NCI-H1048 (cell line): ENCODE measurements around the gene PRKG1.

ENCODE experiments used
- DNase-seq: peaks from one replicate; lab custom pipeline; 2025; lab: John Stamatoyannopoulos, UW

The PRKG1 gene

DNA sequence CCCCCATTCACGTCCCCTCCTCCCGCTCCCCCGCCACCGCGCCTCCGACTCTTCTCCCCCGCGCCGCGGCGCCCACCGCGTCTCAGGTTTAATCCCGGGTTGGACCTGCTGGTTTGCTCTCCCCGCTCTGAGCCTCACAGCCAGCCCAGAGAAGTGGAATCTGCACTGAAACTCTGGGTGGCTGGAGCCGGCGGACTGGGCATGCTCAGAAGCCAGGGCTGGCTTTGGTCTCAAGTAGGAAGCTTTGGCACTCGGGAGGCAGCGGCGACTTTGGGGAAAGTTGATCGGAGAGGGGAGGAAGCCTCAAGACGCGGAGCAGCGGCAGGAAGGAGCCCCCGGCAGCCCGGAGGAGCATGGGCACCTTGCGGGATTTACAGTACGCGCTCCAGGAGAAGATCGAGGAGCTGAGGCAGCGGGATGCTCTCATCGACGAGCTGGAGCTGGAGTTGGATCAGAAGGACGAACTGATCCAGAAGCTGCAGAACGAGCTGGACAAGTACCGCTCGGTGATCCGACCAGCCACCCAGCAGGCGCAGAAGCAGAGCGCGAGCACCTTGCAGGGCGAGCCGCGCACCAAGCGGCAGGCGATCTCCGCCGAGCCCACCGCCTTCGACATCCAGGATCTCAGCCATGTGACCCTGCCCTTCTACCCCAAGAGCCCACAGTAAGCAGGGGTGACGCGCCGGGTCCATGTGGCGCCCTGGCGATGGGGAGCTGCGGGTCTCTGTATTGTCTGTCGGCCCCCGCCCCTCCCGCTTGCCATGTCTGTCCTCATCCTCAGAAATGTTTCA is at the start of gene PRKG1:
PRKG1 (plus strand) TSS at position 250 of the 791 bp plus-strand sequence.
- DNase-seq: peak; percentile 23

DNA sequence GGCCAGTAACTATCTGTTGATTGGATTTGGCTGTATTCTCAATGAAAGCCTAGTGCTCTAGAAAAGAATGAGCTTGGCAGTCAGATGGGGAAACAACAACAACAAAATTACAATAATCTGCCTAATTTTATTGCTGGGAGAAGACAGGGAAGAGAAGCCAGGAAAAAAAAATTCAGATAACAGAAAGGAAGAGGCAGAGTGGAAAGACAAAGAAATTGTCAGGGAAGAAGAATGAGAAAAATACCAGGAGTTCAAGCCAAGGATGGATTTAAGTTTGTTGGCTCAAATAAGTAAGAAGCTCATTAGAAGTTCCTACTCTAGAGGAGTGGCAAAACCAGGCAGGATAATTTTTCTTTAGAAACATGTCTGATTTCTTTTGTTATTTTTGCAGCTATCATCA is 45.9 kb upstream of the PRKG1 start:
- DNase-seq: no peak

DNA sequence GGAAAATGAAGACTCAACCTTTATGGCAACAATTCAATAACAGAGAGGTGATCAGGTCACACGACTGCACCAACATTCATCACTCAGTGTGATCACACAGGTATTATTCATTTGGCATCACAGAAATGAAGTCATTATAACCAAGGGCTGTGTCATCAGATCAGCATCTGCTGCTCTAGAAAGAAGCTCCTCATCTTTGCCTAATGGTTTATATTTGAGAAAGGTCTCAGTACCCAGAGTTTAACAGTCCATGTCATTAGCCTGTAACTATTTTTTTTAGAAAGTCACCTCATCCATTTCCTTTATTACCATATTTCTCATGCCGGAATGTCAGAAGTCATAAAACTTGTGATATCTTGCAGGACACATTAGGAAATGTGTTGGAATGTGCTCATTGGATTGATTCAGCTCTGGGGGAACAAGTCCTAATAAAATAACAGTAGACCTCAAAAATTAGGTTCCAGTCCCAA is 45.1 kb upstream of the PRKG1 start:
- DNase-seq: no peak

DNA sequence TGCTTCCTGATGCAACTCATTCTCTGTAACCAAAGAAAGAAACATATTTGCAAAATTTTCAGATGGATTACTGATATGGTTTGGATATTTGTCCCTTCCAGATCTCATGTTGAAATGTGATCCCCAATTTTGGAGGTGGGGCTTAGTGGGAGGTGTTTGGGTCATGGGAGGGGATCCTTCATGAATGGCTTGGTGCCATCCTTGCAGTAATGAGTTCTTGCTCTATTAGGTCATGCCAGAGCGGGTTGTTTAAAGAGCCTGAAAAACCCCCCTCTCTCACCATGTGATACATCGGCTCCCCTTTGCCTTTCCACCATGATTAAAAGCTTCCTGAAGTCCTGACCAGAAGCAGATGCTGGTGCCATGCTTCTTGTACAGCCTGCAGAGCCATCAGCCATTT is 43.8 kb upstream of the PRKG1 start:
- no peak for DNase-seq

DNA sequence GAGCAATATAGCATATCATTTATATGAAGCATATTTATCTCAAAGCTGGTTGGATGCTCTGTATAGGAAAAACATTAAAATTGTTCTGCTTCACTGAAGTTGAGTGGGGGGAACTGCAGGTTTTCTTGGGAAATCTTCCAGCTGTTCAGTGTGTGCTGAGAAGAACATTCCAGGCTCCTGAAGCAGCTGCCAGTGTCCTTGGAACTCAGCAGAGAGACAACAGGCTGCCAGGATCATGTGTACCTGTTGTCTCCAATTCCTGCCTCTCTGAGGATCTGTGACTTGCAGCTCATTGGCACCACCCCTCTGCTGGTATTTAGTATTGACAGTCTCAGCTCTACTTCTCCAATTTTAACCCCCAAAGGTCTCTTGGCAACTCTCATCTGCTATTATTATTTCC is 42.3 kb upstream of the PRKG1 start:
- no peak for DNase-seq

DNA sequence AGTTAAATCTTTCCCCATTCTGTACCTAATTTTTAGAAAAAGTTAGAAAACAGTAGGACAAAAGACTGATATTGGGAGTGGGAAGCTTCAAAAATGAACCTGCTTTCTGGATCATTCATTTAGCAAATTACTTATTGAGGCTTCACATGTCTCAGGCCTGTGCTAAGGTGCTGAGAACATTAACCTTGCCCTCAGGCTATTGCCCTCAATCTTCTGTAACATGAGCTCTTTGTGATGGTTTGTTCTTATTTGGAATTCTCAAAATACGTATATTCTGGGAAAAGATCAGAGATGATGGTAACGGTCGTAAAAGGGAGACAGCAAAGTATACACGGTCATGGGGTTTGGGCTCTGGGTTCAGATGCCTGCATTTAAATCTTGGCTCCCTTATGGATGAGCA is 39.5 kb upstream of the PRKG1 start:
- no peak for DNase-seq

DNA sequence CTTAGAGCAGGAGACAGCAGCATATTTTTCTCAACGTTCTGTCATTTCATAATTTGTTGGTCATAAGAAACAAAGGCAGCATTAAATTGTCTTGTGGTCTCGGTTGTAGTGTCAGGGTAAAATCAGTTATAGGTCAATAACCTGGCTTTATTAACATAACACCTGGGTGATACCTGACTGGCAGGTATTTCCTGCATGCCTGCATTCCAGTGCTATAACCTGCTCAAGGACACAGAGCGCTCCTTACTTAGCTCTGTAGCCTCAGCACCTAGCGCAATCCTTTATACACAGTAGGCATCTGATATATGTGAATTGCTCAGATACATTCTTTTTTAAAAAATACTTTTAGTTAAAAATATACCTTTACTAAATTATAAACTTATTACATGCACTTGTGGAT is 38.9 kb upstream of the PRKG1 start:
- no peak for DNase-seq

DNA sequence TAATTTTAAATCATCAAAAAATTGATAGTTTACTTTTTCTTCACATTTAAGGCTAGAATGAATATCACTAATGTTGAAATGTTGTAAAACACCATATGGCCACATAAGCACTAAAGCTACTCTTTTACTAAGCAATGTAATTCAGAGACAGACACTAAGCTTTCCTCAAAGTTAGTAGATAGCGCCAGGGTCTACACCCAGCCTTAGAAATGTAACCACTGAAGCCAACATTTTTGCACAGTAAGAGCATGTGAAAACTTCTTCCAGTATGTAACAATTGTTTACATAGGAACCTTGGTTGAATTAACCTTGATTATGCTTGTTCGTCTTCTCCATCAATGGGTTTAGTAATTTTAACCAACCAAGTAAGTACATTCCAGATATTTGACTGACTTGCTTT is 28.4 kb upstream of the PRKG1 start:
- DNase-seq: no peak

DNA sequence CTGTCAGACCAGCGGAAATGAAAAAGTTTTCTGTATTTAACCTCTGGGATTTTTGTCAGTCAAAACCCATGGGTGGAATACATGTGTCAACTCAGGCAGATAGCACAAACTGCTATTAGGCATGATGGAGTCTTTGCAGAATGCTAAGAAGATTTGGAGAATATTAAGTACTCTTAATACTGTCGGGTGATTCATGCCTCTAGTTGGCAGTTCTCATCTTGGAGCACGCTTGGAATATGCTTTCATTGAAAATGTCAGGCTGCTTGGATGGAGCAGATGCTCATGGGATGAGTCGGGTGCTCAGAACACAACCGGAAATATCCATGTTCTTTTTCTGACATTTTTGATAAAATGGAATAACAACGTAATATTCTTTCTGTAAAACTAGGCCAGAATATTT is 27.6 kb upstream of the PRKG1 start:
- DNase-seq: no peak

DNA sequence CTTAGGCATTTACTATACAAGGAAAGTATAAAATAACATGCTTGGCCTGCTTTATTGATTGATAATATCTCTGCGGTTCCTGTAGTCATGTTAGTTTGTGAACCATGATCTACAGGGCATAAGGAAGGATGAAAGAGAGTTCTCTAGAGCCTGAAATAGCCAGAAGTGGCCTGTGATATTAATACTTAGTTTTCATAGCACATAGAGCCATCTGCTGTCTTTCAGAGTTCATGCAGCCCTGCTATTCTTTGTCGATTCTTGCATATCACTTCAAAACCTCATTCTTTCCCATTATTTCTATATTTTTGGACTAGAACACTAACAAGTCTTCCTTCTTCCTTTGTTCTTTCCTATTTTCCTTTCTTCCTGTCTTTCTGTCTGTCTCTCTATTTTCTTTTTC is 26.4 kb upstream of the PRKG1 start:
- no peak for DNase-seq

DNA sequence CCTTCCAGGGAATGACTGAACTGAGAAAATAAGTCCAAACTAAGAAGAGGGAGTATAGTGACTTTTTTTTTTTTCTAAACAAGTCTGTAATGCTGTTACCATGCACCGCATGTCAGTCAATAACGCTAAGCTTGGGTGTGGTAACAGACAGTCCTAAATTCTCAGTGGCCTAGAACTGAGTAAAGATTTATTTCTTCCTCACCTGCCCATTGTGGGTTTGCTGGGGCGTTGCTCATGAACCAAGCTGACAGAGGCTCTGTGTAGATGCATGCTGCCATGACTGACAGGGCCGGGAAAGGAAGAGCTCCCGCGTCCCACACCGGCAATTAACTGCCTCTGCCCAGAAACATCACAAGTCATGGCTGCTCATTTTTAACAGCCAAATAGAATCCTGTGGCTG is 25.5 kb upstream of the PRKG1 start:
- no peak for DNase-seq

DNA sequence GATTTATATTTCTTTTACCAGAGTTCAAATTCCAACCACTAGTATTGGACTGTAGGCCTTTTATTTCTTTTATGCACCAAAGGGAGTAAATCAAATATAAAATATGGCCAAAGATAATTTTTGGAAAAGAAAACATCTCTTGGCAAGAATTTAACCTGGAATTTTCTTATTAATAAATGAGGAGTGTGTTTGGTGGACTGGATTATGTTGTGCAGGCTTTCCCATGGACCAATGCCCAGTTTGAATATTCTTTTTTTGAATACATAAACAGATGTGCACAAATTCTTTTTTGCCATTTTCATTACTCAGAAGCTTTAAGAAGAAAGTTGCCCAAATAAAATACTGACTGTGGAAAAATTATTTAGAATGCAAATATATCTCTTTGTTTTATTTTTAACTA is 22.1 kb upstream of the PRKG1 start:
- DNase-seq: no peak

DNA sequence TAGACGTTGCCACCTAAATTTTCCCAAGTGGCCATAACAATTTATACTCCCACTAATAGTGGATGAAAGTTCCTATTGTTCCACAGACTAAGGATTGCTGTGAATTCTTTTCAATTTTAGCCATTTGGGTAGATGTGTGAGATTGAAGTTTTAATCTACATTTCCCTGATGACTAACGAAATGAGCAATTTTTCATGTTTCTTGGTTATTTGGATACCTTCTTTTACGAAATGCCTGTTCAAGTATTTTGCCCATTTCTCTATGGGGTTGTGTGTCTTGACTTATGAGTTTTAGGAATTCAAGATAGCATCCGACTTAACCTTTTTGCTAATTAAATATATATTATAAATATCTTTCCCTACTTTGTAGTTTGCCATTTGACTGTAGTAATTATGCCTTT is 16.4 kb upstream of the PRKG1 start:
- no peak for DNase-seq

DNA sequence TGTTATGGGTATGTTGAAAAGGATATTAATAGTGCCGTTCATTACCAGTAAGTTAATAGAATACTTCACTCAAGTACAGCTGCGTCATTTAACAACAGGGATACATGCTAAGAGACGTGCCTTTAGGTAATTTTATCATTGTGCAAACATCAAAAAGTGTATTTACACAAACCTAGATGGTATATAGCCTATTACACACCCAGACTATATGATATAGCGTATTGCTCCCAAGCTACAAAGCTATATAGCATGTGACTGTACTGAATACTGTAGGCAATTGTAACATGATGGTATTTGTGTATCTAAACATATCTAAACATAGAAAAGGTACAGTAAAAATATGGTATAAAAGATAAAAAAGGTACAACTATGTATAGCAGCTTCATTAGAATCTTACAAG is 11.1 kb upstream of the PRKG1 start:
- DNase-seq: no peak

DNA sequence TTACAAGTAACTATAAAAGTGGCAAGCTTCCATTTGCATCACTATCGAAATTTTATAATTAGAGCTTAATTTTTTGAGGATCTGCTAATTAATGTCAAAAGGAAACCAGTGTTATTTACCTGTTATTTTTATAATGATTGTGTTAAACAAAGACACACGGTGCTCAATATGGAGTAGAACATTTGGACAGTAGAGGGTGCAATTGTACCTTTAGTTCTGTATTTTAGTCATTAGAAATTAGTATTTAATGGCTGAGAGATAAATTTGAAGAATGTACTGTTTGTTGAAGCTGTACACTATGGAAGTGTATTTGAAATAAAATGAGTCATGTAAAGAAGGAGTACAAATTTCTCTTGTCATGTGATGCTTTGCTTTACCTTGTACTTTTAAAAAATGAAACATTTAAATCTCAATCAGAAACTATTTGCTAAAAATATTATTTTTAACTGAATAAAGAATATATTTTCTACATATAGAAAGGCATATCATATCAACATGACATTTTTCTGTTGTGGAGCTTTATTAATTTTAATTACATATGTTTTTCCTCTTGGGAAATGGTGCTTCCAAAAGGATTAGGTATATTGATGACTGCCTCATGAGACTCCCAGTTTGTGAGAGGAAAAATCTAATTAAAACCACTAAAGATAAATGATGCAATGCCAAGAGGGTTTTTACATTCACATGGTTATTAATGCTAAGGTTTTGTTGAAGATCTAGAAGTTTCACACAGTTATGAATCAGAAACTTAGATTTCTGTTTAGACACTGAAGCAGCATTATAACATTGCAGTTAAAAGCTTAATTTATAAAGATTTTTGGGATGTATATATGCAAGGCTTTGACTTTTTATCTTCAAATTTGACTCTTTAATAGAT is 10.4 kb upstream of the PRKG1 start:
- DNase-seq: no peak

DNA sequence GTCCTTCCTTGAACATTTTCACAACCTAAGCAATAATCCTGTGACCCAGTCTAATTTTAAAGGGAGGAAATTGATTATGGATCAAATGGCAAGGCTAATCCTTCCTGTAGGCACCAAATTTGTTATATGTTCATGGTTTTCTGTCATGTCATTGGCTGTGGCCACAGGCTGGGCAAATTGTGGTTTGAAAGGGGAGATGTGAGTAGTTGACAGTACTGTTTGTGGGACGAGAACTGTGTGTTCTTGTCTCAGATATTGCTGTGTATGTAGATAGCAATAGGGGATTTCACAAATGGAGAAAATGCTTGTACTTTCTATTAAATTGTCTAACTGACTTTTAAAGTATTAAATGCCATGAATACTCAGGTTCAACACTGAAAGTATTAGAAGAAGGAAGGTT is 8.1 kb upstream of the PRKG1 start:
- no peak for DNase-seq

DNA sequence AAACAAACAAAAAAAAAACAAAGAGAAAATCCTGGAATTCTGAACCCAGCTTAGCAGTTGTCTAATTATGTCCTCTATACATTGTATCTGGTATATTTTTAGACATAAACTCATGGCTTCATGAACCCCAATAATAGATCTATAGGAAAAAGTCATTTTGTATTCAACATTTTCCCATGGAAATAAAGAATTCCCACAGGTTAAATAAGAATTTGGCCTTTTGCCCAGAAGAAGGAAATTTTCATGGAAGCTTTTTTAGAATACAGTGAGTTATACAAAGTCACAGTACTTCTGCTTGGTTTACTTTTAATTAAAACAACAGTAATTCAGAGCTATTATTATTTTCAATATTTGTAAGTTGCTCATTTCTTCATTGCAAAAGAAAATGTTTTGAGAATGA is 2.1 kb upstream of the PRKG1 start:
- no peak for DNase-seq

DNA sequence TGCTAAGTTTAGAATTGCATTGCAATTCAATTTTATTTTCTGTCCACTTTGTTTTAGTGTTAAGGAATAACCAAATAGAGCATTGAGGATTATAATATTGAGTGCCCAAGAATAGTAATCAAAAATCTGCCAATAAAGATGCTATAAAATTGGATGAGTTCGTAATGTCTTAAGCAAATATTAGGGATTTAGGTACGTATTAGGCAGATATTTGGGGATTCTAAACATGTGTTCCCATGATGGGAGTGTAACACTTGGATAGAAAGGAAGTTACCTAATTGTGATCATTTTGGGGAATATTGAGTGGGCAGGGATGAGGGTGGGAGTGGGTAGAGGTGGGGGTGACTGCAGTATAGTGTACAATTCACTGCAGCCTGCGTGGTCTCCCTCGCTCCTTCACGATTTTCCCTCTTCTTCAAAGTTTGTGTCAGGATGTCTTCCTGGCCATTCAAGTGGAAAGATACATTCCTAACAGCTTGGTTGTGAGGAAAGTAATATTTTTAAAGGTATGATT is 1.3 kb upstream of the PRKG1 start:
- no peak for DNase-seq

DNA sequence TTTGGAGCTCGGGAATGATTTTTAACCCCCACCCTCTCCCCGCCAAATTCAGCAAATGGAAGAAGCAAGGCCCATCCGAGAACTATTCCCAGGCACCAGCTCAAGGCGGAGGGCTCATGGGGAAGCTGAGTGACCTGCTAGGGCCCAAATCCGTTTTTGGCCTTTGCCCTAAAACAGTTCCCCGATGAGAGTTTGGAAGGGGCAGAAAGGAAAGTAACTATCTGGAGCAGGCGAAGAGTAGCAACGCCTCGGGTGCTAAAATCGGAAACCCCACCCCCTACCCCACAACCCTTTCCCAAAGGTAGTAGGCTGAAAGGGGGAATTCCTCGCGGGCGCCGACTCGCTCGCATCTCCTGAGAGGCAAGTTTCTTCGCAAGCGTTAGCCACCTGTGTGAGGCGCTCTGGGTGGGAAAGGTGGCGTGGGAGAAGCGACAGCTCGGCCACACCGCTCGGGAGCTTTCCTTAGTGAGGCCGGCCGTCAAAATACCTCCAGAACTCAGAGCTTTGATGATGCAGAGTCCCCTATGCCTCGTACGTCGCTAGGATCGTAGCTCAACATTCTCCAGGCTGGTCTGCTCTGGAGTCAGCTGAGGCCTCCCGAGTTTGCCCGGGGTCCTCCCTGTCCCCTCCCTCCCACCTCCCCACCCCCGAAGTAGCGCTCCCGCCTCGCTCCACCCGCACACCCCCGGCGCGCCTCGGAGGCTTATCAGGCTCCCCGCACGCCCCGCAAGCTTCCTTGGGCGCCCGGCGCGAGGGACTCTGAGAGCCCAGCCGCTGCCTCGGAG is 642 bp upstream of the PRKG1 start:
- DNase-seq: no peak

DNA sequence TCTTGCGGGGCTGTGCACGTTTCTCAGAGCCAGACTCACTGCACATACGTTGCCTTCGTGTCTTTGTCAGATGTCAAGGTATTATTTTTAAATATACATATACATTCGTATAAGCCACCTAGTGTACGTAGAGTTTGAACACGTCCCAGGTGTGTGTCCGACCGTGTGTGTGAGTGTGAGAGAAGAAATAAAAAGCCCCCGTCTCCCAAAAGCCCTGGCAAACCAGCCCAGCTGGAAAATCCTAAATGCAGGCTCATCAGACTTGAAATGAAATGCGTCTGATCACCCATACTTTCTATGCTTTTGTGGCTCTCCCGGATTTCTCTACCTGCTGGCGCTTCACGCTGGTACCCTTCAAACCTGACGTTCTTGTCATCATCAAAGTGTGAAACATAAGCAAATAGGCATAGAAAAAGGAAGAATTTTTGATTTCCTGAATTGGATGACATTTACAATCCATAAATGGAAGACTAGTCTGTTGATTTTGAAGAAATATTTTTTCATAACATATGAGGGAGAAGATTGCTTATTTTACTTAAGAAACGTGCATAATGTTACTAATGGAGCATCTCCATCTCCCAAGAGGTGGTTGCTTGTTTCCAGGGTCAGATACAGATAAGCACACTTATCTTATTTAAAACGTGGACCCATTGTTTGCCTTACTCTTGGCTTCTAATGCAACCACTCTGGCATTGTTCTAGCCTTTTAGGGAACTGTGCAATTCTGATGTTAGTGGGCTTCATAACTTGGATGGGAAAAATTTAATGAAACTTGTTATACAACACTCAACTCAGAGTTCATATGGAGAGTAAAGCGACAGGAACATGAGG is 971 bp downstream of the PRKG1 start:
- DNase-seq: no peak

DNA sequence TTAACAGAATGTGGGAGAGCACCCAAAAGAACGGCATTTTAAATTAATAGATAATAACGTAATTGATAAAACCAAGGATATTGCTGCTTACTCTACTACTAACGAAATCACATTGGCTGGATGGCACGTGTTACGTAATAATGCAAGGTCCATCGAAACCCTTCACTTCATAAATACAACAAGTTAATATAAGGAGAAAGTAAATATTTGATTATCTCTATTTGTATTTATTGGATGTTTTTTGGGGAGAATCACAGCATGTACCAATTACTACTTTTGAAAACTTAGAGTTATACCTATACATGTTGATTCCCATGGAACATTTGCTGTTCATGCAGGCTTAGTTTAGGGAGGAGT is 1.6 kb downstream of the PRKG1 start:
- no peak for DNase-seq
